Peyer's patch (tissue), 4 donors: ENCODE measurements around the gene SETD4.

Experiments
- POLR2A ChIP-seq, 2 donors: fragments of 450-650 bp; IDR thresholded peaks; one replicate each; pipeline ENCODE4 v1.5.1; 2017; ENCODE audit warnings: antibody characterized with exemption in 2 of 2, mild to moderate bottlenecking in 2 of 2, moderate library complexity in 2 of 2
- TF ChIP-seq, protein P1 (sequence below), 6 experiments: fragments of 450-650 bp in 4 of 6; fragments of 200-600 bp in 2 of 6; sonication (generic) in 1 of 6; IDR thresholded peaks; one replicate each; pipeline ENCODE4 v1.5.1; 2017 to 2019; ENCODE audit warnings: antibody characterized with exemption in 6 of 6, mild to moderate bottlenecking in 3 of 6, moderate library complexity in 1 of 6

DNA sequence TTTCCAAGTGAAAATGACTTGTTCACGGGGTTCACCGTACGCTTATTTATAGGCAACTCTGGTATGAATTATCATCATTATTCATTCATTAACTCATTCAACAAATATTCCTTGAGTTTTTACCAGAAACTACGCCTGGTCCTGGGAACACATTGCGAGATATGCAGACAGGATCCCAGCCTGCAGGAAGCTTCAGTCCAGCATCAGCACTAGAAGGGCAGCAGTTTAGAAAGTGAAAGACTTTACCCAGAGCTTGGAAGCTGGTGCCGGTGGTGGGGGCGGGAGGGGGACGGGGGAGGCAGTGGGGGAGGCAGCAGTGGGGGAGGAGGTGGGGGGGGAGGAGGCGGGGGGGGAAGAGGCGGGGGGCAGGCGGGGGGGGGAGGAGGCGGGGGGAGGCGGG lies 55.9 kb downstream of the SETD4 start:
- TF ChIP-seq, protein P1, sequence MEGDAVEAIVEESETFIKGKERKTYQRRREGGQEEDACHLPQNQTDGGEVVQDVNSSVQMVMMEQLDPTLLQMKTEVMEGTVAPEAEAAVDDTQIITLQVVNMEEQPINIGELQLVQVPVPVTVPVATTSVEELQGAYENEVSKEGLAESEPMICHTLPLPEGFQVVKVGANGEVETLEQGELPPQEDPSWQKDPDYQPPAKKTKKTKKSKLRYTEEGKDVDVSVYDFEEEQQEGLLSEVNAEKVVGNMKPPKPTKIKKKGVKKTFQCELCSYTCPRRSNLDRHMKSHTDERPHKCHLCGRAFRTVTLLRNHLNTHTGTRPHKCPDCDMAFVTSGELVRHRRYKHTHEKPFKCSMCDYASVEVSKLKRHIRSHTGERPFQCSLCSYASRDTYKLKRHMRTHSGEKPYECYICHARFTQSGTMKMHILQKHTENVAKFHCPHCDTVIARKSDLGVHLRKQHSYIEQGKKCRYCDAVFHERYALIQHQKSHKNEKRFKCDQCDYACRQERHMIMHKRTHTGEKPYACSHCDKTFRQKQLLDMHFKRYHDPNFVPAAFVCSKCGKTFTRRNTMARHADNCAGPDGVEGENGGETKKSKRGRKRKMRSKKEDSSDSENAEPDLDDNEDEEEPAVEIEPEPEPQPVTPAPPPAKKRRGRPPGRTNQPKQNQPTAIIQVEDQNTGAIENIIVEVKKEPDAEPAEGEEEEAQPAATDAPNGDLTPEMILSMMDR (IDR thresholded peaks at IDR 0.05) = no peak
- no peak for TF ChIP-seq POLR2A (IDR thresholded peaks at IDR 0.05)
